Stimulated activated CD4-positive, alpha-beta T cell treated with anti-CD3 and anti-CD28 coated beads, Interleukin-15, amount 100 ng/mL, for 48 hours (primary cell): Measurements from ENCODE around the gene TAS2R14.

Experiments
- DNase-seq, 2 donors: peaks; one replicate each; pipeline ENCODE4 v3.0.0-alpha.2; 2020; ENCODE audit warnings: low read depth in 2 of 2

The TAS2R14 gene

DNA sequence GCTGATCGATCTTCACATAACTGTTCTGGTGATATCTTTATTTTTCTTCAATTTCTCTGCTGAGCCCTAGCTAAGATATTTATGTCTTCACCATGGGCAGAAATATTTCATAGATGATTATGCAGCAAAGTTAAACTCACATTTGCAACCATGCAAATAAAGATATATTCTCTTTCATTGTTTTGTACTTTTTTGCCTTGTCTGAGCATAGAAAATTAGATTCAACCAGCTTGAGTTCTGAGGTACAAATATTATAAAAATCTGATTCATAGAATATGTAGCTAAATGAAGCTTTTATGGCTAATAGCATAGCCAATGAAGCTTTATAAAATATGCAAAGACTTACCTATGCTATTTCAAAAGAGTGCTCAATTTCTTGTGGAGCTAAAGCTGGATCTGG is 29.6 kb downstream of the TAS2R14 start, which contains the start of gene TAS2R13:
TAS2R13 (minus strand) TSS at position 101 of the 400 bp plus-strand sequence. CDS start 264 bp downstream, outside the sequence.
- no peak for DNase-seq

DNA sequence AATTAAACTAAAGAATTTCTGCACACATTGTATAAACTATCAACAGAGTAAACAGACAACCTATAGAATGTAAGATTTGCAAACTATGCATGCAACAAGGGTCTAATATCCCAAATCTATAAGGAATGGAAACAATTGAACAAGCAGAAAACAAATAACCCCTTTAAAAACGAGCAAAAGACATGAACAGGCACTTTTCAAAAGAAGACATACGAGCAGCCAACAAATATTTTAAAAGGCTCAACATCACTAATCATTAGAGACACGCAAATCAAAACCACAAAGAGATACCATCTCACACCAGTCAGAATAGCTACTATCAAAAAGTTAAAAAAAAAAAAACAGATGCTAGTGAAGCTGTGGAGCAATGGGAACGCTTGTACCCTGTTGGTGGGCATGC is 34.4 kb downstream of the TAS2R14 start:
- no peak for DNase-seq

DNA sequence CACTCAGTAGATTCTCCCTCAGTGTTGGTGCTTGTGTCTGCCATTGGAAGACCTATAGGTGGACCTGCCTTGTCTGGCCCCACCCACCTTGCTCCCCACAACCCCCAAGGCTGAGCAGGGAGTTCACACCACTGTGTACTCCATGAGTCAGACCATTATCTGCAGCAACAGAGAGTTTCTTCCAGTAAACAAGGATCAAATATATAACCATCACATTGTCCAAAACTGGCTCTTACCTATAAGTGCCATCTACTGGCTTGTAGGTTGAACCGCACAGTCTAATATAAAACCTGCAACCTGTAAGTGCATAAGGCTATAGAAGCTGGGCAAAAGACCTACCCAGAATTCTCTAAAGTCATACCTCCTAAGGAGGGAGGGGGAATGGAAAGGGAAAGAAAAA is 37.6 kb downstream of the TAS2R14 start:
- no peak for DNase-seq

DNA sequence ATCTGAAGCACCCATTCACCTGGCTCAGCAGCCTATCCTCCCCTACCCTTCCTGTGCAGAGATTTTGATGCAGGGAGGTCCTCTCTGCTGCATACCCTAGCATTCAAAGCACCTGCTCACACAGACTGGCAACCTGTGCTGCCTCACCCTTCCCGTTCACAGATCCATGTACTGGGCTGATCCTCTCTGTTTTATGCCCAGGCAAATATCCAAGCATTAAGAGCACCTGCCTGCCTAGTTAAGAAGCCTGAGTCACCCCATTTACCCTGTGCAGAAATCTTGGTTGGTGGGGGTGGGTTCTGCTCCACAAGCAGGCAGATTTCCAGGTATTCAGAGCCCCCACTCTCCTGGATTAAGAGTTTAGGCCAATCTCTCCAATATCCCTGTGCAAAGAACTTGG is 38.1 kb downstream of the TAS2R14 start:
- no peak for DNase-seq

DNA sequence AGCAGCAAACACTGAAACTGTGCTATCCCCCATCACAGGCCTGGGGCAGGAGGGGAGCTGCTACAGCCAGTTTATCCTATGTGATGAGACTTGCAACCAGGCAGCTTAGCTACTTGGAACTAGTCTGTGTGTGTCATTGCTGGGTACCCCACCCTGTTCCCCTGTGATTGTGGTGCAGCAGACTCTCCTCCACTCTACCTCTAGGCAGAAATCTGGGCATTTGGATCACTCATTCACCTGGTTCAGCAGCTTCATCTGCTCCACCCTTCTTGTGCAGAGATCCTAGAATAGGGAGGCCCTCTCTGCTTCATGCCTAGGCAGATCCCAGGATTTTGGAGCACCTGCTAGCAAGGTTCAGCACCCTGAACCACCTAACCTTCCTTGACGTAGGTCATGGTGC is 38.5 kb downstream of the TAS2R14 start:
- no peak for DNase-seq

DNA sequence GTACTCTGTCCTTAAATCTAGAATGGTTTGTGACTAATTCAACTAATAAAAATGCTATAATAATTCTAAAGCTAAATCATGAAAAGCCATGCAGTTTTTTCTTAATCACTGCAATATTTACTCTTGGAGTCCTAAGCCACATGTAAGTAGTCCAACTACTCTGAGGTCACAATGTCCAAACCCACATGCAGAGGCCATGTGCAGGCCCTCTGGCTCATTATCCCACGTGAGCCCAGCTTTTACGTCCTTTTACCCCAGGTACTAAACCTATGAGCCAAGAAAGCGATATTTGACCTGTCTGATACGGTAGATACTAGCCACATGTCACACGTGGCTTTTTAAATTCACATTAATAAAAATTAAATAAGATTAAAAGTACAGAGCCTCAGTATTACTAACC is 42.2 kb downstream of the TAS2R14 start:
- no peak for DNase-seq

DNA sequence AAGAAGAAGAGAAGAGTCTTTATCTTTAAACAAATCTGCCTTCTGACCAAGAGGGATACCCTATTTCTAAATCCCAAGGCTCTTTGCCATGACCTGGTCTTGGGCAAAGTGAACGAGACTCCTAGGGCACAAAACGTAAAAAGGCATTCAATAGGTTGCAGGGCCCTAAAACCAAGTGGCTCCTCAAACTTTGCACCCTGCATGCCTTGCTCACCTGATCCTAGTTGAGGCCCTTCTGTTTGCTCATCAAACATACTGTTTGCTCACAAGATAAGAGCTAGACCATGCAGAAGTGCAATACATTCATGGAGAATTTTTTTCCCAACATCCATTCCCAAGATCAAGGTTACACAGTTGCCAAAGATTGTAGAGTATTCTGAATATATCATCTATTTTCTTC is 47.1 kb downstream of the TAS2R14 start:
- no peak for DNase-seq

DNA sequence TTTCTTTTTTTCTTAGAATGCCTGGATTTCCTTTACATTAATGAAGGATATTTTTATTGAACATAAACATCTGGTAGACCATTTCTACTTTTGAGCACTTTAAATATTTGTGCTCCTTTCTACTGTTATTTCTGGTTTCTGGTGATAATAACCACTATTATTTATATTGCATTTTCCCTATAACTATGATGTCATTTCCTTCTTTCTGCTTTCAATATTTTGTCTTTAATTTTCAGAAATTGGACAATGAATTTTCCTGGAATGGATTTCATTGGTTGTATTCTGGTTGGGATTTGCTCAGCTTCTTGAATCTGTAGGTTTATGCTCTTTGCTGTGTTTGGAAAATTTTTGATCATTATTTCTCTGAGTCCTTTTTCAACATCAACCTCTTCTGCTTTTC is 49.8 kb downstream of the TAS2R14 start:
- no peak for DNase-seq
